Neuronal stem cell (in vitro differentiated cells): ENCODE data around the gene WDR13.
A peak's percentile ranks its signal among the peaks of the same experiment; 100 is the strongest.

Source experiments
- DNase-seq: peaks from one replicate; pipeline ENCODE4 v3.0.0-alpha.2; 2013; ENCODE audit warnings: low spot score
- H2AFZ ChIP-seq: one replicate; pipeline ENCODE4 v1.6.1; 2013; ENCODE audit warnings: mild to moderate bottlenecking, low read length, inconsistent platforms
- H2AK5ac ChIP-seq: 2 replicates; pipeline ENCODE4 v1.6.1; 2013; ENCODE audit warnings: low read depth, mild to moderate bottlenecking, inconsistent platforms, low read length, moderate library complexity, mixed read lengths
- H2BK120ac ChIP-seq: 2 replicates; pipeline ENCODE4 v1.6.1; 2013; ENCODE audit warnings: low read depth, mild to moderate bottlenecking, inconsistent platforms, low read length, moderate library complexity, mixed read lengths
- H2BK12ac ChIP-seq: one replicate; pipeline ENCODE4 v1.6.1; 2013; ENCODE audit warnings: low read length, inconsistent platforms
- H2BK15ac ChIP-seq: 2 replicates; pipeline ENCODE4 v1.6.1; 2013; ENCODE audit warnings: mild to moderate bottlenecking, low read length, inconsistent platforms, mixed read lengths
- H2BK5ac ChIP-seq: one replicate; pipeline ENCODE4 v1.6.1; 2013; ENCODE audit warnings: inconsistent platforms, mild to moderate bottlenecking, low read length, moderate library complexity
- H3K14ac ChIP-seq: one replicate; pipeline ENCODE4 v1.6.1; 2013; ENCODE audit warnings: low read length, inconsistent platforms
- H3K18ac ChIP-seq: 2 replicates; pipeline ENCODE4 v1.6.1; 2013; ENCODE audit warnings: low read length, inconsistent platforms
- H3K23ac ChIP-seq: 2 replicates; pipeline ENCODE4 v1.6.1; 2013; ENCODE audit warnings: low read depth, mild to moderate bottlenecking, mixed read lengths, low read length, inconsistent platforms; ENCODE audit not compliant: poor library complexity
- H3K27ac ChIP-seq: replicated peaks from 3 replicates; pipeline ENCODE4 v1.5.1; 2013; ENCODE audit warnings: low read length, inconsistent platforms
- H3K27me3 ChIP-seq, 3 experiments: 2 replicates each; pipeline ENCODE4 v1.6.1; 2013; ENCODE audit warnings: low read length in 3 of 3, mild to moderate bottlenecking in 2 of 3, inconsistent platforms in 1 of 3, low read depth in 1 of 3, mixed read lengths in 1 of 3, moderate library complexity in 1 of 3; ENCODE audit not compliant: control insufficient read depth in 3 of 3, insufficient read depth in 3 of 3
- H3K36me3 ChIP-seq, 2 donors: replicated peaks in 1 of 2; 2 replicates each; pipeline ENCODE4 v1.6.1; 2013; ENCODE audit warnings: low read length in 2 of 2; ENCODE audit not compliant: control insufficient read depth in 2 of 2, insufficient read depth in 2 of 2
- H3K4ac ChIP-seq: 2 replicates; pipeline ENCODE4 v1.6.1; 2013; ENCODE audit warnings: inconsistent platforms, mild to moderate bottlenecking, low read length, moderate library complexity
- H3K4me1 ChIP-seq, 2 donors: 1 replicate in 1 of 2; 2 replicates in 1 of 2; pipeline ENCODE4 v1.6.1; 2013; ENCODE audit warnings: low read length in 2 of 2, low read depth in 1 of 2; ENCODE audit not compliant: control insufficient read depth in 2 of 2, insufficient read depth in 1 of 2
- H3K4me2 ChIP-seq: one replicate; pipeline ENCODE4 v1.6.1; 2013; ENCODE audit warnings: mild to moderate bottlenecking, low read length, inconsistent platforms; ENCODE audit not compliant: insufficient read depth, poor library complexity, severe bottlenecking
- H3K4me3 ChIP-seq, 2 donors: 2 replicates each; pipeline ENCODE4 v1.5.1; 2013; ENCODE audit warnings: low read length in 2 of 2, mild to moderate bottlenecking in 2 of 2, inconsistent platforms in 1 of 2, moderate library complexity in 1 of 2
- H3K79me1 ChIP-seq: one replicate; pipeline ENCODE4 v1.6.1; 2013; ENCODE audit warnings: low read depth, mild to moderate bottlenecking, inconsistent platforms, low read length, moderate library complexity
- H3K9ac ChIP-seq: one replicate; pipeline ENCODE4 v1.6.1; 2013; ENCODE audit warnings: mild to moderate bottlenecking, low read depth, low read length, inconsistent platforms; ENCODE audit not compliant: poor library complexity
- H3K9me3 ChIP-seq, 2 donors: replicated peaks in 1 of 2; 2 replicates each; pipeline versions ENCODE3 to v1.6.1; 2013; ENCODE audit warnings: low read length in 2 of 2, mild to moderate bottlenecking in 2 of 2, inconsistent platforms in 1 of 2, low read depth in 1 of 2, mixed read lengths in 1 of 2, moderate library complexity in 1 of 2; ENCODE audit not compliant: control insufficient read depth in 2 of 2, insufficient read depth in 1 of 2
- H4K8ac ChIP-seq: one replicate; pipeline ENCODE4 v1.6.1; 2013; ENCODE audit warnings: low read depth, mild to moderate bottlenecking, inconsistent platforms, low read length, moderate library complexity
- H4K91ac ChIP-seq: one replicate; pipeline ENCODE4 v1.6.1; 2013; ENCODE audit warnings: low read length, low read depth, mild to moderate bottlenecking, inconsistent platforms; ENCODE audit not compliant: poor library complexity
- WGBS, 2 donors: extraction: QIAGEN DNeasy Blood & Tissue Kit; methylation state at CpG; one replicate each; pipeline ENCODE4 v1.1.7; 2013; ENCODE audit warnings: missing lambda C conversion rate in 2 of 2, mixed read lengths in 1 of 2; ENCODE audit not compliant: insufficient read length in 2 of 2, insufficient replicate concordance in 1 of 2; ENCODE audit errors: extremely low coverage in 2 of 2; 5-methylcytosine and 5-hydroxymethylcytosine counted together

Gene WDR13

GRCh38 chrX:48573690-48574269, 23.5 kb upstream of the WDR13 start:
- Histone ChIP-seq H3K18ac (no peak overlapping the region), H3K36me3 (peaks cover 21 to 38% of the 10 kb centered on the region in 2 donors), H3K79me1 (peaks cover 3% of the 10 kb centered on the region), H3K27me3 (no peaks in the 10 kb centered on the region), H3K9me3 (no peaks in the 10 kb centered on the region), H3K4ac (no peak overlapping the region), H2AK5ac (no peak overlapping the region), H3K14ac (no peak overlapping the region), H4K91ac (no peak overlapping the region), H2BK12ac (no peak overlapping the region), H2BK5ac (no peak overlapping the region), H3K4me1 (peaks cover 8 to 9% of the 10 kb centered on the region in 2 donors), H2BK120ac (no peak overlapping the region), H2BK15ac (no peak overlapping the region), H3K4me3 (peak overlapping the region; percentile 78 to 87), H3K4me2 (peak overlapping the region; percentile 45), H3K27ac (peak overlapping the region; percentile 35), H4K8ac (no peak overlapping the region), H2AFZ (peak overlapping the region; percentile 54), H3K9ac (peak overlapping the region; percentile 60), H3K23ac (no peak overlapping the region)
- no CpG with 5 or more reads among the region's 19 CpGs for WGBS, 2 donors
- peak; percentile 1 for DNase-seq

- Histone ChIP-seq H3K4me1 (peaks cover 8 to 9% of the 10 kb centered on the region in 2 donors), H2BK120ac (no peak within 1 kb of the TSS), H3K79me1 (peaks cover 5% of the 10 kb centered on the region), H2BK5ac (peak within 1 kb of the TSS; percentile 5), H2AK5ac (no peak within 1 kb of the TSS), H3K36me3 (peaks cover 21 to 46% of the 10 kb centered on the region in 2 donors), H3K9me3 (no peaks in the 10 kb centered on the region), H3K9ac (peak within 1 kb of the TSS; percentile 89), H3K18ac (peak within 1 kb of the TSS; percentile 97), H3K4ac (no peak within 1 kb of the TSS), H3K27me3 (no peaks in the 10 kb centered on the region), H4K8ac (peak within 1 kb of the TSS; percentile 43), H2BK12ac (no peak within 1 kb of the TSS), H3K27ac (peak within 1 kb of the TSS; percentile 79), H2AFZ (peak within 1 kb of the TSS; percentile 81), H4K91ac (peak within 1 kb of the TSS; percentile 87), H2BK15ac (no peak within 1 kb of the TSS), H3K23ac (peak within 1 kb of the TSS; percentile 34), H3K14ac (peak within 1 kb of the TSS; percentile 25), H3K4me2 (peak within 1 kb of the TSS; percentile 62), H3K4me3 (peak within 1 kb of the TSS; percentile 78 to 93)
- no CpG with 5 or more reads among the region's 71 CpGs for WGBS, 2 donors
- DNase-seq, result peak; percentile 67
Observed at GRCh38 chrX:48574270-48575266, 22.7 kb upstream of the WDR13 start, which contains the start of gene RBM3. Gene RBM3, plus strand, starts transcription at chrX:48574484. Its CDS starts 697 bp downstream, at chrX:48575181.

- no peak overlapping the region for H3K14ac ChIP-seq
- no peak overlapping the region for H3K18ac ChIP-seq
- H3K4ac ChIP-seq, result no peak overlapping the region
- no peak overlapping the region for H3K9ac ChIP-seq
- peaks cover 8 to 9% of the 10 kb centered on the region in 2 donors for H3K4me1 ChIP-seq
- no peak overlapping the region for H2AFZ ChIP-seq
- no peaks in the 10 kb centered on the region for H3K27me3 ChIP-seq
- H4K91ac ChIP-seq, result no peak overlapping the region
- no peak overlapping the region for H2BK12ac ChIP-seq
- no peak overlapping the region for H2BK120ac ChIP-seq
- no CpG with 5 or more reads among the region's 13 CpGs for WGBS, 2 donors
- no peaks in the 10 kb centered on the region for H3K9me3 ChIP-seq
- no peak overlapping the region for H2BK5ac ChIP-seq
- H3K4me3 ChIP-seq, result peak overlapping the region; percentile 78 to 93
- H3K4me2 ChIP-seq, result peak overlapping the region; percentile 62
- peaks cover 21 to 52% of the 10 kb centered on the region in 2 donors for H3K36me3 ChIP-seq
- DNase-seq, result no peak
- no peak overlapping the region for H2BK15ac ChIP-seq
- H4K8ac ChIP-seq, result no peak overlapping the region
- H2AK5ac ChIP-seq, result no peak overlapping the region
- no peak overlapping the region for H3K27ac ChIP-seq
- no peak overlapping the region for H3K23ac ChIP-seq
- peaks cover 5% of the 10 kb centered on the region for H3K79me1 ChIP-seq
Observed at GRCh38 chrX:48575642-48576041, 21.6 kb upstream of the WDR13 start.

- Histone ChIP-seq H4K91ac (no peak overlapping the region), H3K27ac (no peak overlapping the region), H2BK5ac (no peak overlapping the region), H3K14ac (no peak overlapping the region), H2AK5ac (no peak overlapping the region), H3K9ac (no peak overlapping the region), H2BK120ac (no peak overlapping the region), H3K4ac (no peak overlapping the region), H3K79me1 (peaks cover 5% of the 10 kb centered on the region), H3K36me3 (peaks cover 21 to 52% of the 10 kb centered on the region in 2 donors), H3K23ac (no peak overlapping the region), H3K4me2 (no peak overlapping the region), H3K18ac (no peak overlapping the region), H4K8ac (no peak overlapping the region), H3K4me3 (no peak overlapping the region), H3K27me3 (no peaks in the 10 kb centered on the region), H2AFZ (no peak overlapping the region), H3K9me3 (no peaks in the 10 kb centered on the region), H3K4me1 (peaks cover 8 to 9% of the 10 kb centered on the region in 2 donors), H2BK12ac (no peak overlapping the region), H2BK15ac (no peak overlapping the region)
- DNase-seq, result no peak
- WGBS, 2 donors, result no CpG with 5 or more reads among the region's 6 CpGs
Observed at GRCh38 chrX:48576108-48576507, 21.2 kb upstream of the WDR13 start.
